Measurements from ENCODE around the gene ADCY1.

Gene ADCY1

DNA sequence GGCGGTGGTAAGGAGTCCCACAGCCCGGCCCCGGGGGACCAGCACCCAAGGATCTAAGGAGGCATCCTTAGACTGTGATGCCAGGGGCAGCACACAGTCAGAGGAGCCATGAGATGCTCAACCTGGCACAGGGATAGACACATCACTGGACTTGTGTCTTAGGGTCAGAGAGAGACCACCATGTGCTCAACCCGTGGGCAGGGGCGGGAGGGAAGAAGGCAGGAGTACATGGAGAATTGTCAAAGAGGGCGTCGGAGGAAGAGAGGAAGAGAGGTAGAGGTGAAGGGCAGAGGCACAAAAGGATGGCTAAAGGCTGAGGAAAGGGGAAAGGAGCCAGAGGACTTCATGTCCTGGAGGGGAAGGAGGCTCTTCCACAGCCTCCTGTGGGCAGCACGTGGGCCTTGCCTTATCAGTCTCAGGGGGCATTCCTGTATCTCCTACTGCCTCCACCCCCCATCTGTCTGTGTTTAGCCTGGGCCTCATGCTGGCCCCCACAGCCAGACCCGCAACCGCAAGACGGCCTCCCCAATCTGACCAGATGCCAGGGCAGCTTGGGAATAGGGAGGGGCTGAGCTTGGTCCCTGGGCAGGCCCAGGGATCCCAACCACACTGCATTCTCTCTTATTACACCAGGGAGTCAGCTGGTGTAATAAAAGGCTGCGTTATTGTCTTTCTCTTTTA, 2.2 kb downstream of the ADCY1 start:
- peak in 1 of 10 donors; percentile 73 for DNase-seq
- intact Hi-C loops (cut with DNase I), result no loop called here

DNA sequence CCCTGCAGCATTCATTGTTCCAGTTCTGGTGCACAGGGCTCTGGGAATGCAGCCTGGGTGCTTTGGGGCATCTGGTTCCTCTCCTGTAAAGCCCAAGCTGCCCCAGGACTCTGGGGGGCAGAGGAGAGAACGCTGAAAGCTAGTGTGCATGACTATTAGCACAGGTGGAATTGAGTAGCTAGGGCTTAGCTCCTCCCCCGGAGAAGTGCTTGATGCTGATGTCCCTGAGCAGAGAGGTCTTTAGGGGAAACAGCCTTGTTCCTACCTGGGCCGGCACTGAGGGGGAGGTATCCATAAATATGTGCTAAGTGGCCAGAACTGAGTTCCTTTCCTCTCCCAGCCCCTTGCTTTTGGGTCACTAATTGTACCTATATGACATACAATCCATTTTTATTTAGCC, 3.9 kb downstream of the ADCY1 start:
- DNase-seq, result no peak

DNA sequence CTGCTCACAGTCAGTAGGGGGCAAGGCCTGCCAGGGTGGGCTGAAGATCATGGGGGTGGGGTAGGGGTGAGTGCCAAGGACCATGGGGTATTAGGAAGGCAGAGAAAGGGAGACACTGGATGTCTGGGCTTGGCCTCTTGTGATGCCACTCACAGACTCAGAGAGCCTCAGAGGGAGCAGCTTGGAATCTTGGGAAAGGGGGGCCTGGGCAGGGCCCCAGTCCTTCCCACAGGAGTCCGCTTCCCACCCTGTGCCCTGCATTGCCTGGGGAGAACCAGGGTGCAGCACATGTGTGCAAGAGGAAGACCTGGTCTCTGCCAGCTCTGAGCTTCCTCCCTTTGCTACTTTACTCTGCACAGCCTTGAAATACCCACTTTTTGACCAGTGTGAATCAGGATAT, 4.3 kb downstream of the ADCY1 start:
- intact Hi-C loops (cut with DNase I), result no loop called here
- DNase-seq, result peak in 1 of 10 donors; percentile 53

More for the DNA sequence above, 3.9 kb downstream of the ADCY1 start:
- intact Hi-C loops (cut with DNase I), result no loop called here

DNA sequence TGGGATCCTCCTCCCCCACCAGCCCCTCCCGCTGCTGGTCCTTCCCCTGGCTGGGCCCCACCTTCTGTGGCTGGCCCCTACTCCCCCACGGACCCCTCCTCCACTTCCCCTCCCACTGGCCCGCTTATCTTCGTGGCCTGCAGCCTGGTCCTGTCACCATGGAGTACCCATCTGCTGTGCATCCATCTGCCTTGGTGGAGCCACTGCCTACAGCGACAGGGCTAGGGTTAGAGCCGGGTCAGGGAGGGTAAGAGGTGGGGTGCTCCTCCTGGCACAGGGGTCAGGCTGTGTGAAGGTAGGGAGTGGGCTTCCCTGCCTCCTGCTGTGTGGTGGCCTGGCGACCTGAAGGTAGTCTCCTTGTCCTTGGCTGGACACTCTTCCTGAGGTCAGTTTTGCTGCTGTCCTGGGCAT, 5.2 kb downstream of the ADCY1 start:
- intact Hi-C loops (cut with DNase I), result no loop called here
- peak in 1 of 10 donors; percentile 35 for DNase-seq

DNA sequence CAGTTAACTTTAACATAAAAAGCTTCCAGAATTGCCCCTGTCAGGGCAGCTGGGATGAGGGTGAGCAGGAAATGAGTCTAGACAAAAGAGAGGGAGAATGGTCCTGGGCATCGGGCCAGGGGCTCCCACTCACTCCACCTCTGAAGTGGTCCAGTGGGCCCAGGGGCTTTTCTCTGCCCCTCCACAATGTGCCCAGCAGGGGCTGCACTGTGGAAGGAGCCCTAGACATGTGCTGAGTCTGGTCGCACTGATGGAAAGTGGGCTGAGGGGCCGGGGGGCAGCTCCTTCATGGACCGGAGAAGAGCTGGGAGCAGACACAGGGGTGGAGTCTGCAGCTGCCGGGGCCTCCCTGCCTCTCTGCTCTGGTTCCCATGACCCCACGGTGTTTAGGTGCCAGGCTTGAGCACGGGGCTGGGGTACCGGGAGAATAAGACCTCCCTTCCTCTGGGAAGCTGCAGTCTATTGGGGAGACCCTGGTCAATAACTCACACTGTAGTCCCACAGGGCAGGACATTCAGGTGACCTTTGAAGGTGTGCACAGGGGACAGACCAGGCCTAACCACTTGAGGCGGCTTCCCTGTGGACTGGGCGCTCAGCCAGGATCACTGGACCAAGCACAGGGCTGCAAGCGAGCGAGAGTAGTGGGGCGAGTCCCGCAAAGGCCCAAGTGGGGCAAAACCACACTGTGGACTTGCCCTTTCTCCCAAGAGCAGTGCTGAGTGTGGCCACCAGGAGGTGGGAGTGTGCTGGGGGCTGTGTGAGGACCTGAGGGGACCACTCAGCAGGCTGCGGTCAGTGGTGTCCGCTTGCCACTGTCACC, 6.1 kb downstream of the ADCY1 start:
- peak in 1 of 10 donors; percentile 71 for DNase-seq
- intact Hi-C loops (cut with DNase I), result no loop called here

DNA sequence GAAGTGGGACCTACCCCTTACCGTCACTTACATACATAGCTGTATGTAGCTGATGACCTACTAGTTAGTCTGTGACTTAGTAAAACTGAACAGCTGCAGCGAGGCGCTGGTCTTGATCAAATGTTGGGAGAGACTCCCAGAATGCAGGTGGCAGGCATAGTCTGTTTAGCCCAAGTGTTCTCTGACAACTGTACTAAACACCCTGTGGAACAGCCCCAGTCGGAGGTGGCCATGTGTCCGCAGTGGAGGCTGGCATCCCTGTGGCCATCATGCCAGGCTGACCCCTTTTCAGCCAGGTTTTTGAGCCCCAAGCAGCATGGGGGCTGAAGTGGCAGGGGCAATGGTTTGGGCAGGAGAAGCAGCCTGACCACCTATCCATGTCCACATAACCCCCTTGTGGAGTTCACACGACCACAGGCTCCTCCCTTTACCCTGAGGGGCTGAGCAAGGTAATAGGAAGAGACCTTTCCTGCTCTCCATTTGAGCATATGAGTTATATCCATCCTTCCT, 7.2 kb downstream of the ADCY1 start:
- peak in 1 of 10 donors; percentile 65 for DNase-seq
- intact Hi-C loops (cut with DNase I), result no loop called here

DNA sequence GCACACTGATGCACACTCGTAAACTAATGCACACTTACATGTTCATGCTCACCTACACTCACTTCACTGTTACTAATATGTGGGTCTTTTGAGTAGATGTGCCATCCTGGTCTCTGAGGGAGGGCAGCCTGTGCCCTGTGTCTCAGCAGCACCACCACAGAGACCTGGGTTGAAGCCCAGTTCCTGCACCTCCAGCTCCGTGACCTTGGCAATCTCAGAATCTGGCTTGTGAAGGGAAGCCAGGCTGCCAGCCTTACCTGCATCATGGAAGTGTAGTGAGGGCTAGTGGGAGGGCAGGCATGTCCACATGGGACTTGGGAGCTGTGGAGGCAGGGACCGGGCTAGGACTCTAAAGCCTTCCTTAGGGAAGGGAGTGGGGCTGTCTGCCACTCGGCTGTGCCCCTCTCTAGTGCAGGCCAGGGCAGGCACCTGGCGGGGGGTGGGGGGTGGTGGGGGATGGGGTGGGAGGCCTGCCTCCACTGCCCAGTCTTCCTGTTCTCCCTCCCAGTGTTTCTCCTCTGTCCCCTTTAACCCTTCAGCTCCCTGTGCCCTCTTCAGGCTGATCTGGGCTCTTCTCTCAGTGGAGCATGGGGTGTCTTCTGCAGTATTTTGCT, 8.1 kb downstream of the ADCY1 start:
- intact Hi-C loops (cut with DNase I), result no loop called here
- DNase-seq, result no peak

DNA sequence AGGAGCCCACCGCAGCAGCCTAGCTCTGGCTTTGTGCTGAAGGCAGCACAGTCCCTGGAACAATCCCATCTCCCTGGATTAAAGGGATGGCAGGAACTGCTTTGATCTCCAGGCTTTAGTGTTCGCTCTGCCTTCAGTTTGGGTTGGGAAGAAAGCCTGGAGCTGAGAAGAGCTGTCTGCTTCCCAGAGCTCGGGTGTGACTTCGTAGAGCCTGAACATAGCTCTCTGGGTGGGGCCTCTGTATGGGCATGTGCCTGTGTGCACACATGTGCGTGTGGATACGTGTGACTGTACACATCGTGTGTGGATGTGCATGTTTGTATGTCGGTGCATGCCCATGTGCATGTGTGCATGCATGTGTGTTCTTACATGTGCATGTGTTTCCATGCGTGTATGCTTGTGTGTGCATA, 8.7 kb downstream of the ADCY1 start:
- intact Hi-C loops (cut with DNase I), result no loop called here
- no peak for DNase-seq

DNA sequence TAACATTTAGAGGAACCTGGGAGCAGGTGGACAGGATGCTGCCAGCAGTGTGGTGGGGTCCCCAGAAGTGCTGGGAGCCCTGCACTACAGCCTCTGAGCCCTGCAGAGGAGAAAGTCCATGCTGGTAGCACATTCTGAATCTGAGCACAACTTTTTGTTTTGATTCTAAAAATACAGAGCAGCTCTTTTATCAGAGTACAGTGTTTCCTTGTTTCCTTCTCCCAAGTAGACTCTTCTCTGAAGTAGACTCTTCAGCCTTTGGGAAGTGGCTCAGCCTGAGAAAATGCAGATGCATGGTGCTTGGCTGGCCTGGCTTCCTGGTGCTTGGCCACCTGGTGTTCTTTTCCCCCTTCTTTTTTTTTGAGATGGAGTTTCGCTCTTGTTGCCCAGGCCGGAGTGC, 9.1 kb downstream of the ADCY1 start:
- intact Hi-C loops (cut with DNase I), result no loop called here
- DNase-seq, result peak in 1 of 10 donors; percentile 62

DNA sequence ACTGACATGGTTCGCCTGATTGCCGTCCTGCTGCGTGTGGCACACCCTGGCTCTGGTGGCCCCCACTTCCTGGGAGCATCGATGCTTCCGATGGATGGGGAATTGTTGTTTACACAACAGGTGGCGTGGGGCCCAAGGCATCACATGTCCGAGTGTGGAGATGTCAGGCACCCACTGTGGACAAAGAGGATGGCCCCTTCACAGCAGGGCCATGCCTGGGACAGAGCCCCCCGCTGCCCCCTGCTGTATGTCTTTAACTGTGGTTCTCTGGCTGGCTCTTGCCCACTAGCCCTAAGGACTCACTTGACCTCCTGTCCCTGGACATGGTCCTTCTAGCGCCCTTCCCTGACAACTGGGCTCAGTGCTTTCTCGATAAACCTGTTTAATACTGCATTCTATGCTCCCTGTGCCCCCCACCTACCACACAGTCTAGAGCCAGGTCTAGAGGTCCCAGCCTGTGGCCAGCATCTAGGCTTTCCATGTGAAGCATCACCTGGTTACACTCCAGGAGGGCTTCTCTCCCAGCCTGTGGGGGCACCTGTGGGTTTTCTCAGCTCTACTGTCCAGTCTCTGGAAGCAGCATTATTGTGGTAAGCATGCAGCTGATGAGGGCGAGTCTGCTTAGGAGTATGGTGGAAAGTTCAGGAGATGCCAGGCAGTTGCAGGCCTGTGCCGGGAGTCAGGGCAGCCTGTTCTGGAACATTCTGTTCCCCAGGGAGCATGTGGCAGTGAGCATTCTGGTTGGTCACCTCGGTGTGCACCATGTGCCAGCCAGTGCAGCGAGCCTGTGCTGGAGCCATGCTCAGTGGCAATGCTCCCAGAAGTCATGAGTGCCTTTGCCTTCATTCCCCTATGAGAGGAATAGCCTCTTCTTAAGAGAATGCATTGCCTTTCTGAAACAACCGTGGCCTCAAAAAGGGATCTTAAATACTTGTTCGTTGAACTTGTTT, 10.4 kb downstream of the ADCY1 start:
- intact Hi-C loops (cut with DNase I), result no loop called here

DNA sequence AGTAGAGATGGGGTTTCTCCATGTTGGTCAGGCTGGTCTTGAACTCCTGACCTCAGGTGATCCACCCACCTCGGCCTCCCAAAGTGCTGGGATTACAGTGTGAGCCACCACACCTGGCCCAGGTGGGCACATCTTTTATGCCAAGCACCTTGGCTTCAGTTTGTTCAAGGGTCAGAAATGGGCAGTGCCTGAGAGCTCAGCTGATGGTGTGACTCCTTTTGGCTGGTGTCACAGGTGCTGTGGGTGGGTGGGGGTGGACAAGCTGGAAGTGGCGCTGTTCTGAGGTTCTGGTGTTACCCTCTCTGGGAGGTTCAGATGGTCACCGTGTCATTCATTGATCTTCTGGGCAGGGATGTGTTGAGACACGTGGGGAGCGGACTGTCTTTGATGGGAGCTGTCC, 11.5 kb downstream of the ADCY1 start:
- intact Hi-C loops (cut with DNase I), result no loop called here
- peak in 2 of 10 donors; percentile 17 to 44 for DNase-seq

More for the DNA sequence above, 10.4 kb downstream of the ADCY1 start:
- DNase-seq, result peak in 3 of 10 donors; percentile 44 to 83 (median 67)

DNA sequence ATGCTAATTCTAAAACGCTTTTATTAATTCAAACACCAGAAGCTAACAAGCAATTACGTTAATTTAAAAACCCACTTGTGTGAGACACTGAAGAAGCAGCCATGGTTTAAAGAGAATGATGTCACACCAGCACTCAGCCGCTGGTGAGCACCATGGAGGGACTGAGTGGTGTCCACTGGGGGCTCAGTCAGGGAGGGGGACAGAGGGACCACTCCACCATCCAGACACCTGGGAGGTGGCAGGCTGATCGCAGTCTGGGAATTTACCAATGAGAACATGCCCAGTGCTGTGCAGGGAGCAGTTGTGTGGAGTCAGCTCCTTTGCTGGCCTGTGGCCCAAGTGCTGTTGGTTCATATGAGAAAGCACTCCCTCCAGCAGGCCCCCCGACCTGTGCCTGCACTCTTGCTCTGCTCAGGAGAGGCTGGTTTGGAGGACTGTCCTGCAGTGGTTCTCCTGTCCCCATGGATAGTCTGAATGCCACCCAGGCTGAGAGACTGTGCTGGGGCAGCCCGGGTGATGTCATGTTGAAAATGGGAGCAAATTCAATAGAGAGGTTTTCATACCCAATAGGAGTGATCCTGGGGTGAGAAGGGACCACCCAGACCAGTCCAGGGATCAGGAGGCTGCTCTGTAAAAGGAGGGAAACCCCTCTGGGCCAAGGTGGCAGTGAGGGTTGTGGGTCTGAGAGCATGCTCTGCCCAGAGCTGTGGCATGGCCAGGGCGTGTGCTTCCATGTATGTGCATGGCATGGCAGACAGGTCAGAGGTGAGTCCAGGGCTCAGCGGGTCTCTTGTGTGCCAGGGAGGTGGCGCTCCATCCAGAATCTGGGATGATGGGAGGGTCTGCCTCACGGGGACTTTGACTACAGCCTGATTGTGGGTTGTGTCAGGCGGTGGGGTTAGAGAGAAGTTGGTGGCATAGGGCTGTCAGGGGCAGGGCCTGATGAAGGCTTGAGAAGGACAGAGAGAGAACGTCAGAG, 12.7 kb downstream of the ADCY1 start:
- intact Hi-C loops (cut with DNase I), result no loop called here

DNA sequence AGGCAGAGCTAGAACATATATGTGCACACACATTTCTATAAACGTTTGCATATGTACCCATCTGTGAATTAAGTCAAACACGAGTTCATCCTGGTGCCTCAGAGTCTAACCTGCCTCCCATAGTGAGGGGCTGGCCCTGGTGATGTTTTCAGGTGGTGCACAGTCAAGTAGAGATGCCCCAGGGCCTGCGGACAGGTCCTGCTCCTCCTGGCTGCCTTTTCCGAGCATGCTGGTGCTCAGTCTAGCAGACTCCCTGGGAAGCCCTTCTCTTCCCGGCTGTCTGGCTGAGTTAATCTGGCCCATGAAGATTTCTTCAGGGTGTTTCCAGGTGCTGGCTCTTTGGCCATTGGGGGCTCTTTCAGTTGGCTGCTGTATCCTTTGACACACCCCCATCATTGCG, 14.3 kb downstream of the ADCY1 start:
- intact Hi-C loops (cut with DNase I), result no loop called here
- DNase-seq, result peak in 2 of 10 donors; percentile 39 to 72

More for the DNA sequence above, 12.7 kb downstream of the ADCY1 start:
- peak in 3 of 10 donors; percentile 34 to 67 (median 37) for DNase-seq

DNA sequence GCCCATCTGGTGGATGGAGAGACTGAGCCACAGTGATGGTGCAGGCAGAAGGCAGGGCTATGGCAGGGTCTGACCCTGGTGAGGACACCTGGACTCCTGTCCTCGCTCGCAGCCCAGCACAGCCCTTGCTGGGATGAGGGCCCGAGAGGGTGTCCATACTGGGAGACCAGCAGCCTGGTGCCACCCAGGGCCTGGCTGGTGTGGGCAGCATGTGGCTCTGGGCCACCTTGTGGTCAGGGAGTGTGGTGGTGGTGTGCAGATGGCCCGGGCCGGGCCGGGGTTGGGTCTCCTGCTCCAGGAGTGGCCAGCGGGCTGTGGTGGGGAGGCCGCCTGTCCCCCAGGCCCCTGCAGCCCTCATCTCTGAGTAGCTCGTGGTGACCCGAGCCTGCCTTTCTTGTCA, 14.9 kb downstream of the ADCY1 start:
- peak in 2 of 10 donors; percentile 62 to 64 for DNase-seq
- intact Hi-C loops (cut with DNase I), result no loop called here

DNA sequence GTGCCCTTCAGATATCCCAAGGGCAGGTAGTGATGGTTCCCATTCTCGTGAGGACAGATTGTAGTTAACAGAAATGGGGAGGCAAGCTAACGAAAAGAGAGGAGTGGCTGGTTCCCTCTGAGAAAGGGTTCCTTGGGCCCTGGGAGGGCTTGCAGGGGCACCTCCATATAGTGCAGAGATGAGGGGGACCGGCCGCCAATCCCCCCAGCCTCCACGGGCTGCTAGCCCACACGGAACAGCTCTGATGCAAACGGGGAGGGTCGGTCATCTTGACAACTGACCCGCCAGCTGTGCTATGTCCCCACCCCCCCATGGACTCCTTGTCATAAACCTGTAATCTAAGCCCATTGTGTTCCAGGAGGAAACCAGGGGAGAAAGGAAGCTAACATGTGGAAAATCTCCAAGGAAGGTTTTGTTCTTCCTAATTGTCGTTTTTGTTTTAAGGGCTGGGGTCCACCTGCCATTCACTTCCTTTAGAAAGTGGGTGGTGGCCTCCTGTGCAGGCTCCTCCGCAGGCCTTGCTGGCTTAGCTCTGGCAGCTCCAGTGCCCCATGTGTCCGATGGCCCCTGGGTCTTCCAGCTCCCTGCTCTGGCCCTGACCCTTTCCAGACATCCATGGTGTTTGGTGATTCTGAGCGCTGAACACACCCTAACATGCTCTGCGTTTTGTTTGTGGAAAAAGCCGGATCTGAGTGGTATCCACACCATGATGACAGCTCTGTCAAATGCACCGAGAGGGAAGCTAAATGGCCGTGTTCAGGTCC, 15.9 kb downstream of the ADCY1 start:
- intact Hi-C loops (cut with DNase I), result no loop called here
- peak in 2 of 10 donors; percentile 52 for DNase-seq

DNA sequence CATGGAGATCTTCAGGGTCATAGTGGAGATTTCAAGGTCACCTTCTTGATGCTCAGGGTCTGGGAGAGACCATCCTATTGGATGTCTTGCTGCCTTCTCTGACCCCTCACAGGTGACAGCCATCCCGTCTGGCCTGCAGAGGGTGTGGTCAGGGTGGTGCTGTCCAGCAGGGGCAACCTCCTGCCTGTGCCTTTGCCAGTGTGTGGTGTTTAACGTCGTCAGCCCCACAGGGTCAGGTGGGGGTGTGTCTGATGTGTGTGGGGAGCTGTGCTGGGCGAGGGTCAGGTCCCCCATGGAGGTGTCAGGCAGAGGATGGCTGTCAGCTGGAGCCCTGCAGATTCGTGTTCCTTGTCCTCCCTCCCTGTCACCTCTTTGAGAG, 16.5 kb downstream of the ADCY1 start:
- intact Hi-C loops (cut with DNase I), result no loop called here
- DNase-seq, result peak in 2 of 10 donors; percentile 34 to 62

DNA sequence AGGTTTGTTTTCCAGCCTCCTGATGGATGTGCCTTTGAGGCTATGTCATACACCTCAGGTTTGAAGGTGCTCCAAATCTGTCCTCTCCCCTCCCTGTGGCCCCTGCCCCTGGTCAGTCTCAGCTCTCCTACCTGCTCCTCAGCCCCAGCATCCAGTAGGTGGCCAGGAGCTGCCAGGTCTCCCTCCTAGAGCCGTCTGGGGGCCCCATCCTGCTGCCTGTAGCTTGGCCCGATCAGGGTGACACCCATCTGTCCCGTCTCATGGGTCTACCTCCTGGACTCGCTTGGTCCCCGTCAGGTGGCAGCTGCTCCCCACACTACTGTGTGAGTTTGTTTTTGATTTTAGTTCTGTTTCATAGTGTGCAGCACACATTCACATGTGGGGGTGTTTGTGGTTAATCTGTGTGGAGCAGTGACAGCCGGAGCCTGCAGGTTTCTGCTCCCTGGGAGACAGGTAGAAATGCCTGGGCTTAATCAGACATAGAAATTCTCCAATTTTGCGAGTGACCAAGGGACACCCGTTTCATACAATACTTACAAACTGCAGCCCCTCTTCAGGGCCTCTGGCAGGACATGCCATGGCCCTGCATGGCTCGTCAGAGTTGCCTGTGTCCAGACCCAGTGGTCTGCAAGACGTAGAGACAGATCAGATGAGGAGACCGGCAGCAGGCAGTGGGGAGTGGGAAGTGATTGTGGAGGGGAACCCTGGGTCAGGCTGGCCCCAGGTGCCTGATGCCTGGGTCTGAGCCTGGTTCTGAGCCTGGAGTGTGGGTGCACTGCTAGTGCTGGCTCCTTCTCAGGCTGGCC, 17.1 kb downstream of the ADCY1 start:
- DNase-seq, result peak in 3 of 10 donors; percentile 55 to 82 (median 78)
- intact Hi-C loops (cut with DNase I), result no loop called here

Data from posterior cingulate gyrus (tissue), 11 donors.